ENCODE results near the gene PYDC1. TPM values are rescaled to one million over a fixed set of nuclear protein-coding genes. Genes with fewer than 3 reads are reported as not detected.

PYDC1 gene
- total and polyA plus RNA-seq, 2 of the 8 experiments (the other 6 are each of a cell fraction or from before 2014, with no cell fraction given): 3.5 to 11.1 TPM

DNA sequence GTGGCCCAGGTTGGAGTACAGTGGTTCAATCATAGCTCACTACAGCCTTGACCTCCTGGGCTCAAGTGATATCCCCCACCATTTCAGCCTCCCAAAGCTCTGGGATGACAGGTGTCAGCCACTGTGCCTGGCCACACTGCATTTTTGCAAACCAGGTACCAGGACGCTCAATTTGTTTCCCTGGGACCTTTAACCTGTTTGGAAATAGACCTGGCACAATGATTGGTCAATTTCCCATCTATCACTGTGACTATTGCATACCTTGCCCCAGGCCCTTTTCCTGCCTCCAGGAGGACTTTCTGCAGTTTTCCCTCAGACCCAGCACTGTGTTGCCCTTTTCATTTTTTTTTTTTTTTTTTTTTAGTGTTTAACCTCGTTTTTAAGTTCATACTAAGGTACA, 48.1 kb downstream of the PYDC1 start (continued):
- TF ChIP-seq NANOG (IDR thresholded peaks at IDR 0.05; ENCODE audit: insufficient read depth, low read depth, low read length, poor library complexity, severe bottlenecking): no peak
- TF ChIP-seq, protein P1, sequence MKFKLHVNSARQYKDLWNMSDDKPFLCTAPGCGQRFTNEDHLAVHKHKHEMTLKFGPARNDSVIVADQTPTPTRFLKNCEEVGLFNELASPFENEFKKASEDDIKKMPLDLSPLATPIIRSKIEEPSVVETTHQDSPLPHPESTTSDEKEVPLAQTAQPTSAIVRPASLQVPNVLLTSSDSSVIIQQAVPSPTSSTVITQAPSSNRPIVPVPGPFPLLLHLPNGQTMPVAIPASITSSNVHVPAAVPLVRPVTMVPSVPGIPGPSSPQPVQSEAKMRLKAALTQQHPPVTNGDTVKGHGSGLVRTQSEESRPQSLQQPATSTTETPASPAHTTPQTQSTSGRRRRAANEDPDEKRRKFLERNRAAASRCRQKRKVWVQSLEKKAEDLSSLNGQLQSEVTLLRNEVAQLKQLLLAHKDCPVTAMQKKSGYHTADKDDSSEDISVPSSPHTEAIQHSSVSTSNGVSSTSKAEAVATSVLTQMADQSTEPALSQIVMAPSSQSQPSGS (IDR thresholded peaks at IDR 0.05; ENCODE audit: low read length): no peak
- no peak for TF ChIP-seq RAD21 (IDR thresholded peaks at IDR 0.05 in 1 of 2, conservative IDR thresholded peaks at IDR 0.05 in 1 of 2; ENCODE audit: low read depth in 2 of 2, low read length in 2 of 2)
- TF ChIP-seq EP300 (IDR thresholded peaks at IDR 0.05; ENCODE audit: borderline replicate concordance in 1 of 2, low read depth in 2 of 2, low read length in 2 of 2): no peak
- TF ChIP-seq CHD2 (IDR thresholded peaks at IDR 0.05; ENCODE audit: low read length): no peak
- TF ChIP-seq, protein P2, sequence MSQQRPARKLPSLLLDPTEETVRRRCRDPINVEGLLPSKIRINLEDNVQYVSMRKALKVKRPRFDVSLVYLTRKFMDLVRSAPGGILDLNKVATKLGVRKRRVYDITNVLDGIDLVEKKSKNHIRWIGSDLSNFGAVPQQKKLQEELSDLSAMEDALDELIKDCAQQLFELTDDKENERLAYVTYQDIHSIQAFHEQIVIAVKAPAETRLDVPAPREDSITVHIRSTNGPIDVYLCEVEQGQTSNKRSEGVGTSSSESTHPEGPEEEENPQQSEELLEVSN (IDR thresholded peaks at IDR 0.05): no peak

Data from H1 (cell line).